ENCODE measurements around the gene CYP26C1. TPM values are rescaled to one million over a fixed set of nuclear protein-coding genes. Genes with fewer than 3 reads are reported as not detected.
A peak's percentile ranks its signal among the peaks of the same experiment; 100 is the strongest.

The CYP26C1 gene, protein sequence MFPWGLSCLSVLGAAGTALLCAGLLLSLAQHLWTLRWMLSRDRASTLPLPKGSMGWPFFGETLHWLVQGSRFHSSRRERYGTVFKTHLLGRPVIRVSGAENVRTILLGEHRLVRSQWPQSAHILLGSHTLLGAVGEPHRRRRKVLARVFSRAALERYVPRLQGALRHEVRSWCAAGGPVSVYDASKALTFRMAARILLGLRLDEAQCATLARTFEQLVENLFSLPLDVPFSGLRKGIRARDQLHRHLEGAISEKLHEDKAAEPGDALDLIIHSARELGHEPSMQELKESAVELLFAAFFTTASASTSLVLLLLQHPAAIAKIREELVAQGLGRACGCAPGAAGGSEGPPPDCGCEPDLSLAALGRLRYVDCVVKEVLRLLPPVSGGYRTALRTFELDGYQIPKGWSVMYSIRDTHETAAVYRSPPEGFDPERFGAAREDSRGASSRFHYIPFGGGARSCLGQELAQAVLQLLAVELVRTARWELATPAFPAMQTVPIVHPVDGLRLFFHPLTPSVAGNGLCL
- total RNA-seq (under 1 TPM; 0.10 to 0.38 (median 0.27) TPM), polyA plus RNA-seq (not detected), total RNA-seq (not detected)

DNA sequence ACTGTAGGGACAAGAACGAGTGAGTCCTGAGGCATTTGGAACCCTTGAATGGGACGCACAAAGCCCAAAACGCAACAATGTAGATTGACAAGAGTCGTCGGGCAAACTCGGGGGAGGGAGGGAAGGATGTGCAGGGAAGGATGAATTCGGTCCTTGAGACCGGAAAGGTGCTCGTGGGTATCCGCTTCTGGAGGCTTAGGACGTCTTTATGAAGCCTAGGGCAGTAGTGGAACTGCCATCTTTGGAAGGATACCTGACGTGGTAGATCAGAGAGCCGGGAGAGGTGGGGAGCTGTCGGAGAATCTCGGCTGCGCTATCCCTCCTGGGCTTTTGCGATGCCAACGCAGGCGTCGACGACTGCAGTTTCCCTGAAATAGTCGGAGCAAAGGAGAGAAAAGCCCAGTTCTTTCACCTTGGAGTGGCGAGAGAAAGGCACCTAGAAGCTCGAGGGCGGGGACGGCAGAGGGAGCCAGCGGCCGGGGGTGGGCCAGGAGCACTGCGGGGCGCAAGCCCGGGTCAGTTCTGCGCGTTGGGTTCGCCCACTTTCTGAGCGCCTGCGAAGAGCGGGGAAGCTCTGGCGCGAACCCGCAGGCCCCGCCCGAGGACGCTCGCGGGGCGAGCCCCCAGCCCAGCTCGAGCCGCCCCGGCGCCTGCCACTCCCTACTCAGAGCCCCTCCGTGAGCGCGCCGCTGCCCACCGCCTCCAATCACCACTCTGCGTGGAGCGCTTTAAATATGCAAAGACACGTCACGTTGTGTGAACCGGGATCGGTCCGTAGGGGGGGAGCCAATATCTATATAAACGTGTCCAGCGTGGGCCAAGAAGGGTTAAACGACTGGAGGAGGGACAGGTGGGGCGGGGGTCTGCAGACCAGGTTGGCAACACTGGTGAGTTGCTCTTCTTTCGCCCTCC, at the start of gene CYP26C1:
CYP26C1 (plus strand) TSS at position 824 of the 912 bp plus-strand sequence. CDS start 466 bp downstream, outside the sequence.
- Mint-ChIP-seq H3K9me3 (no peaks in the 10 kb centered on the region), H3K4me3 (peak within 1 kb of the TSS; percentile 18 to 82 (median 67)), H3K36me3 (peaks cover 4 to 38% (median 27%) of the 10 kb centered on the region in 5 donors), H3K27me3 (peaks cover 29 to 40% (median 38%) of the 10 kb centered on the region in 5 donors), H3K27ac (peak within 1 kb of the TSS in 1 of 9 donors; percentile 38), H3K4me1 (peaks cover 9 to 36% (median 27%) of the 10 kb centered on the region in 7 donors)
- CTCF ChIA-PET, result no interaction called here
- ATAC-seq, result no peak
- Histone ChIP-seq H3K4me1 (ENCODE audit: control insufficient read depth in 2 of 2, insufficient read depth in 2 of 2, low read length in 2 of 2) (peaks cover 0 to 13% of the 10 kb centered on the region in 2 donors), H3K4me3 (ENCODE audit: low read length) (no peak within 1 kb of the TSS), H3K36me3 (ENCODE audit: control insufficient read depth in 2 of 3, insufficient read depth in 3 of 3, low read length in 3 of 3) (peaks cover 0 to 5% (median 0%) of the 10 kb centered on the region in 3 experiments), H3K27me3 (ENCODE audit: control insufficient read depth in 2 of 2, insufficient read depth in 2 of 2, low read length in 2 of 2) (no peaks in the 10 kb centered on the region), H3K9me3 (ENCODE audit: control insufficient read depth in 2 of 3, low read length in 3 of 3) (no peaks in the 10 kb centered on the region), H3K27ac (ENCODE audit: low read depth, low read length) (no peak within 1 kb of the TSS)
- DNase-seq, result no peak
- POLR2A ChIA-PET, result no interaction called here
- intact Hi-C loops (cut with micrococcal nuclease), result no loop called here

DNA sequence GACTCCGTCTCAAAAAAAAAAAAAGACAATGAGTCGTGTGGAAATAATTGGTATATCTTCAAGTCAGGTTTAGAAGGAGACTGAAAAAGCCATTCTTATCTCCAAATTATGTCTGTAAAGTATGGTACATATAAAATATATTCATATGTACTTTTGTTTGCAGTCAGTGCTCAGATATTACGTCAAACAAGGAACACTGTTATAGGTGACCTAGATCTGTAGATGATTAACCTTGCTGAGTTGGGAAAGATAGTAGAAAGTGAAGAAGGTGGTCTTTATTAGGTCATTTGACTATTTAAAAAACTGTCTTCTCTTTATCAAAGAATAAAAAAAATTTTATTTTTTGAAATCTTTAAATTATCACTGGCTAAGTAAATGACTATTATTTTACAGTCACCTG, 44.9 kb upstream of the CYP26C1 start:
- Histone ChIP-seq H3K9me3 (ENCODE audit: control insufficient read depth in 2 of 3, low read length in 3 of 3) (no peaks in the 10 kb centered on the region), H3K4me1 (ENCODE audit: control insufficient read depth in 2 of 2, insufficient read depth in 2 of 2, low read length in 2 of 2) (no peaks in the 10 kb centered on the region), H3K36me3 (ENCODE audit: control insufficient read depth in 2 of 3, insufficient read depth in 3 of 3, low read length in 3 of 3) (no peaks in the 10 kb centered on the region), H3K27me3 (ENCODE audit: control insufficient read depth in 2 of 2, insufficient read depth in 2 of 2, low read length in 2 of 2) (no peaks in the 10 kb centered on the region), H3K27ac (ENCODE audit: low read depth, low read length) (no peak overlapping the region), H3K4me3 (ENCODE audit: low read length) (no peak overlapping the region)
- POLR2A ChIA-PET, result interaction anchor here (0.7 kb wide), 1 partner anchor 1480 kb away, joined by 4 read pairs; no protein-coding TSS in a partner anchor
- no peak for ATAC-seq
- intact Hi-C loops (cut with micrococcal nuclease), result loop anchor here in 1 of 2 donors (2.0 kb wide), 1 partner anchor 71 kb away; no protein-coding TSS in a partner anchor
- H3K9me3 Mint-ChIP-seq, result no peaks in the 10 kb centered on the region
- no peaks in the 10 kb centered on the region for H3K4me1 Mint-ChIP-seq
- no peaks in the 10 kb centered on the region for H3K27me3 Mint-ChIP-seq
- CTCF ChIA-PET, result no interaction called here
- DNase-seq, result no peak
- peaks cover 0 to 19% (median 7%) of the 10 kb centered on the region in 5 donors for H3K36me3 Mint-ChIP-seq
- no peak overlapping the region for H3K27ac Mint-ChIP-seq
- H3K4me3 Mint-ChIP-seq, result no peak overlapping the region

DNA sequence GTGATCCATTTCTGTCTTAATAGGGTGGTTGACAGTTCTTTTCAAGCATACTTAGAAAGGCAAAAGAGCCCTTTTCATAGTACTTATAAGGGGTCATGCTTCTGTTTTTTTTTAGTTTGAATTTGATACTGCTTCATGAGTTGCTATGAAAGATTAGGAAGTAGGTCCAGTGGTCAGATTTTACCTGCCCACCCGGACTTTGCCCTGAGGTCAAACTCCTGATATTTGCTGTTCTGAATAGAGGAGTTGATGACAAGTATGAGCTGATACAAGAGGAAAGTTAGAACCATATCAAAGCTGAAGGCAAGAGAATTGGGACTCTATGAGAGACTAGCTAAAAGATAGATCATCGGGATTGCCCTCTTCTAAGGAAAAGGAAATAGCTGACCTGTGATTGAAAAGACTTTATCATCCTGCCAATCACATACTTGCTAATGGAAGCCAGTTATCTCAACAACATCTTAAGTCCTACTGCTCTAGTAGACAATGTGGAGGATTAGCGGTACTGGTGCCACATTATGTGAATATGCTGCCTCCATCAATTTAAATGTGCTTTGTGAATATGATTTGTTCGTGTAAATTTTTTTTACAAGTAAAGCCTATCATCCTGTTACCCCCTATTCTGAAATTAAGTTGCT, 37.5 kb upstream of the CYP26C1 start:
- POLR2A ChIA-PET, result no interaction called here

GRCh38 chr10:93026072-93026471, 34.5 kb upstream of the CYP26C1 start:
- Mint-ChIP-seq H3K9me3 (no peaks in the 10 kb centered on the region), H3K36me3 (peaks cover 0 to 45% (median 15%) of the 10 kb centered on the region in 5 donors), H3K27ac (no peak overlapping the region), H3K4me1 (peaks cover 0 to 1% (median 0%) of the 10 kb centered on the region in 7 donors), H3K4me3 (no peak overlapping the region), H3K27me3 (no peaks in the 10 kb centered on the region)
- H3K9me3 ChIP-seq (ENCODE audit: control insufficient read depth in 2 of 3, low read length in 3 of 3), result no peaks in the 10 kb centered on the region
- POLR2A ChIA-PET, result interaction anchor here (0.6 kb wide), 1 partner anchor 177 kb away, joined by 3 read pairs; no protein-coding TSS in a partner anchor
- H3K4me1 ChIP-seq (ENCODE audit: control insufficient read depth in 2 of 2, insufficient read depth in 2 of 2, low read length in 2 of 2), result no peaks in the 10 kb centered on the region
- no peaks in the 10 kb centered on the region for H3K27me3 ChIP-seq (ENCODE audit: control insufficient read depth in 2 of 2, insufficient read depth in 2 of 2, low read length in 2 of 2)
- no peak for DNase-seq
- CTCF ChIA-PET, result no interaction called here
- ATAC-seq, result no peak
- intact Hi-C loops (cut with micrococcal nuclease), result no loop called here
- H3K4me3 ChIP-seq (ENCODE audit: low read length), result no peak overlapping the region
- no peak overlapping the region for H3K27ac ChIP-seq (ENCODE audit: low read depth, low read length)
- peaks cover 0 to 4% (median 0%) of the 10 kb centered on the region in 3 experiments for H3K36me3 ChIP-seq (ENCODE audit: control insufficient read depth in 2 of 3, insufficient read depth in 3 of 3, low read length in 3 of 3)

More for the DNA sequence above, 37.5 kb upstream of the CYP26C1 start:
- peaks cover 0 to 41% (median 15%) of the 10 kb centered on the region in 5 donors for H3K36me3 Mint-ChIP-seq
- no peaks in the 10 kb centered on the region for H3K9me3 Mint-ChIP-seq
- Histone ChIP-seq H3K4me3 (ENCODE audit: low read length) (no peak overlapping the region), H3K27ac (ENCODE audit: low read depth, low read length) (no peak overlapping the region), H3K9me3 (ENCODE audit: control insufficient read depth in 2 of 3, low read length in 3 of 3) (no peaks in the 10 kb centered on the region), H3K27me3 (ENCODE audit: control insufficient read depth in 2 of 2, insufficient read depth in 2 of 2, low read length in 2 of 2) (no peaks in the 10 kb centered on the region), H3K36me3 (ENCODE audit: control insufficient read depth in 2 of 3, insufficient read depth in 3 of 3, low read length in 3 of 3) (peaks cover 0 to 4% (median 0%) of the 10 kb centered on the region in 3 experiments), H3K4me1 (ENCODE audit: control insufficient read depth in 2 of 2, insufficient read depth in 2 of 2, low read length in 2 of 2) (no peaks in the 10 kb centered on the region)
- intact Hi-C loops (cut with micrococcal nuclease), result no loop called here
- CTCF ChIA-PET, result no interaction called here
- no peaks in the 10 kb centered on the region for H3K27me3 Mint-ChIP-seq
- H3K4me3 Mint-ChIP-seq, result no peak overlapping the region
- peaks cover 0 to 1% (median 0%) of the 10 kb centered on the region in 7 donors for H3K4me1 Mint-ChIP-seq
- ATAC-seq (no peak), DNase-seq (no peak)
- no peak overlapping the region for H3K27ac Mint-ChIP-seq

DNA sequence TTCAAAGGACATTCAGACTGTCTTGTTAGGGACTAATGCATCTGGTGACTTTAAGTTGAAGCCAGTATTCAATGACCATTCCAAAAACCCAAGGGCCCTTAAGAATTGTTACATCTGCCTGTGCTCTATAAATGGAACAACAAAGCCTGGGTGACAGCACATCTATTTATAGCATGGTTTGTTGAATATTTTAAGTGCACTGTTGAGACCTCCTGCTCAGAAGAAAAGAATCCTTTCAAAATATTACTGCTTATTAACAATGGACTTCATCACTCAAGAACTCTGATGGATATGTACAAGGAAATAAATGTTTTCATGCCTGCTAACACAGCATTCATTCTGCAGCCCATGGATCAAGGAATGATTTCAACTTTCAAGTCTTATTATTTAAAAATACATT, 33.1 kb upstream of the CYP26C1 start:
- POLR2A ChIA-PET, result no interaction called here
- Mint-ChIP-seq H3K27me3 (no peaks in the 10 kb centered on the region), H3K27ac (no peak overlapping the region), H3K36me3 (peaks cover 0 to 47% (median 22%) of the 10 kb centered on the region in 5 donors), H3K4me3 (no peak overlapping the region), H3K9me3 (no peaks in the 10 kb centered on the region), H3K4me1 (peaks cover 0 to 1% (median 0%) of the 10 kb centered on the region in 7 donors)
- no peaks in the 10 kb centered on the region for H3K27me3 ChIP-seq (ENCODE audit: control insufficient read depth in 2 of 2, insufficient read depth in 2 of 2, low read length in 2 of 2)
- H3K4me3 ChIP-seq (ENCODE audit: low read length), result no peak overlapping the region
- no peak for DNase-seq
- H3K36me3 ChIP-seq (ENCODE audit: control insufficient read depth in 2 of 3, insufficient read depth in 3 of 3, low read length in 3 of 3), result peaks cover 0 to 4% (median 0%) of the 10 kb centered on the region in 3 experiments
- H3K4me1 ChIP-seq (ENCODE audit: control insufficient read depth in 2 of 2, insufficient read depth in 2 of 2, low read length in 2 of 2), result no peaks in the 10 kb centered on the region
- ATAC-seq, result no peak
- no peak overlapping the region for H3K27ac ChIP-seq (ENCODE audit: low read depth, low read length)
- H3K9me3 ChIP-seq (ENCODE audit: control insufficient read depth in 2 of 3, low read length in 3 of 3), result no peaks in the 10 kb centered on the region
- intact Hi-C loops (cut with micrococcal nuclease), result no loop called here
- CTCF ChIA-PET, result no interaction called here

DNA sequence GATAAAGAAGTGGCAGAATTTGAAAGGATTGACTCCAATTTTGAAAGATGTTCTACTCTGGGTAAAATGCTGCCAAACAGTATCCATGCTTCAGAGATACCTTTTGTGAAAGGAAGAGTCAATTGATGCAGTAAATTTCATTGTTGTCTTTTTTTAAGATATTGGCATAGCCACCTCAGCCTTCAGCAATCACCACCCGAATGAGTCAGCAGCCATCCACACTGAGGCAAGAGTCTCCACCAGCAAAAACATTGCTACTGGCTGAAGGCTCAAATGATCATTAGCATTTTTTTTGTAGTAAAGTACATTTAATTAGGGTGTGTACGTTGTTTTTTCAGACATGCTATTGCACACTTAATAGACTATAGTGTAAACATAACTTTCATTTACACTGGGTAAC, 31.7 kb upstream of the CYP26C1 start:
- CTCF ChIA-PET, result no interaction called here
- H3K4me1 Mint-ChIP-seq, result peaks cover 0 to 1% (median 0%) of the 10 kb centered on the region in 7 donors

More for the DNA sequence above, 31.7 kb upstream of the CYP26C1 start:
- H3K27ac Mint-ChIP-seq, result no peak overlapping the region
- no peak overlapping the region for H3K27ac ChIP-seq (ENCODE audit: low read depth, low read length)
- POLR2A ChIA-PET, result no interaction called here
- peaks cover 0 to 4% (median 0%) of the 10 kb centered on the region in 3 experiments for H3K36me3 ChIP-seq (ENCODE audit: control insufficient read depth in 2 of 3, insufficient read depth in 3 of 3, low read length in 3 of 3)
- no peaks in the 10 kb centered on the region for H3K4me1 ChIP-seq (ENCODE audit: control insufficient read depth in 2 of 2, insufficient read depth in 2 of 2, low read length in 2 of 2)
- H3K4me3 ChIP-seq (ENCODE audit: low read length), result no peak overlapping the region
- H3K9me3 ChIP-seq (ENCODE audit: control insufficient read depth in 2 of 3, low read length in 3 of 3), result no peaks in the 10 kb centered on the region
- peaks cover 0 to 42% (median 22%) of the 10 kb centered on the region in 5 donors for H3K36me3 Mint-ChIP-seq
- no peak for ATAC-seq
- no peaks in the 10 kb centered on the region for H3K9me3 Mint-ChIP-seq
- H3K27me3 ChIP-seq (ENCODE audit: control insufficient read depth in 2 of 2, insufficient read depth in 2 of 2, low read length in 2 of 2), result no peaks in the 10 kb centered on the region
- H3K27me3 Mint-ChIP-seq, result no peaks in the 10 kb centered on the region
- DNase-seq, result no peak
- intact Hi-C loops (cut with micrococcal nuclease), result no loop called here
- no peak overlapping the region for H3K4me3 Mint-ChIP-seq

Data from naive thymus-derived CD4-positive, alpha-beta T cell (primary cell).